Neural cell (in vitro differentiated cells): ENCODE measurements around the gene SLC2A8.

Source experiments
- CTCF ChIP-seq: fragments of 450-650 bp; IDR thresholded peaks from 2 replicates; pipeline ENCODE4 v1.5.1; 2014; ENCODE audit warnings: antibody characterized with exemption, mild to moderate bottlenecking, moderate library complexity; ENCODE audit not compliant: poor library complexity, severe bottlenecking
- EZH2 ChIP-seq: fragments of 200-600, 300-800 bp; shearing (Covaris generic), sonication (generic); IDR thresholded peaks from 2 replicates; pipeline ENCODE4 v1.6.1; 2014; ENCODE audit warnings: antibody characterized with exemption, low read length, borderline replicate concordance, mild to moderate bottlenecking; ENCODE audit not compliant: insufficient read depth, poor library complexity, severe bottlenecking
- MXI1 ChIP-seq: fragments of 450-650 bp; conservative IDR thresholded peaks from 2 replicates; pipeline ENCODE4 v1.6.1; 2014; ENCODE audit warnings: antibody characterized with exemption, mild to moderate bottlenecking; ENCODE audit not compliant: poor library complexity, severe bottlenecking
- POLR2AphosphoS5 ChIP-seq: IDR thresholded peaks from 2 replicates; pipeline ENCODE4 v1.6.1; 2012
- REST ChIP-seq: IDR thresholded peaks from 2 replicates; pipeline ENCODE4 v1.6.1; 2012; ENCODE audit warnings: borderline replicate concordance
- TAF1 ChIP-seq: IDR thresholded peaks from 2 replicates; pipeline ENCODE4 v1.6.1; 2012; ENCODE audit warnings: low read depth

- TF ChIP-seq CTCF: peak; percentile 70
- TF ChIP-seq MXI1: no peak
- no peak for TF ChIP-seq POLR2AphosphoS5
- TF ChIP-seq TAF1: no peak
- no peak for TF ChIP-seq REST
- no peak for TF ChIP-seq EZH2
These were observed 791 bp downstream of the SLC2A8 start for GRCh38 chr9:127397646-127398274.
